Measurements from ENCODE around the gene RBFOX2.
"Not testable (repeated sequence)": the region's sequence is repeated elsewhere in the genome, so short reads cannot be mapped to it uniquely, and the experiment has no call there.

The RBFOX2 gene

GRCh38 chr22:36053242-36054147 lies 24.9 kb upstream of the RBFOX2 start:
- Mint-ChIP-seq H3K4me1 (peaks cover 8% of the 10 kb centered on the region), H3K9me3 (no peaks in the 10 kb centered on the region), H3K27ac (peak overlapping the region; percentile 27), H3K27me3 (peaks cover 2% of the 10 kb centered on the region), H3K36me3 (no peaks in the 10 kb centered on the region), H3K4me3 (no peak overlapping the region)

GRCh38 chr22:36052505-36052941 lies 23.9 kb upstream of the RBFOX2 start:
- peaks cover 8% of the 10 kb centered on the region for H3K4me1 Mint-ChIP-seq
- no peaks in the 10 kb centered on the region for H3K36me3 Mint-ChIP-seq
- H3K9me3 Mint-ChIP-seq = no peaks in the 10 kb centered on the region
- H3K4me3 Mint-ChIP-seq = no peak overlapping the region
- peaks cover 2% of the 10 kb centered on the region for H3K27me3 Mint-ChIP-seq
- H3K27ac Mint-ChIP-seq = peak overlapping the region; percentile 33

GRCh38 chr22:36049678-36049997 lies 21.0 kb upstream of the RBFOX2 start:
- peaks cover 8% of the 10 kb centered on the region for H3K4me1 Mint-ChIP-seq
- H3K36me3 Mint-ChIP-seq = no peaks in the 10 kb centered on the region
- no peak overlapping the region for H3K27ac Mint-ChIP-seq
- H3K4me3 Mint-ChIP-seq = no peak overlapping the region
- H3K9me3 Mint-ChIP-seq = no peaks in the 10 kb centered on the region
- H3K27me3 Mint-ChIP-seq = peaks cover 2% of the 10 kb centered on the region

- H3K9me3 Mint-ChIP-seq = no peaks in the 10 kb centered on the region
- H3K4me1 Mint-ChIP-seq = peaks cover 8% of the 10 kb centered on the region
- no peak overlapping the region for H3K27ac Mint-ChIP-seq
- peaks cover 2% of the 10 kb centered on the region for H3K27me3 Mint-ChIP-seq
- H3K36me3 Mint-ChIP-seq = no peaks in the 10 kb centered on the region
- no peak overlapping the region for H3K4me3 Mint-ChIP-seq
Measured at GRCh38 chr22:36048911-36049677, 20.5 kb upstream of the RBFOX2 start.

GRCh38 chr22:36044517-36044916 lies 15.9 kb upstream of the RBFOX2 start:
- H3K9me3 Mint-ChIP-seq, H3K4me1 Mint-ChIP-seq, H3K4me3 Mint-ChIP-seq, H3K36me3 Mint-ChIP-seq, H3K27ac Mint-ChIP-seq, H3K27me3 Mint-ChIP-seq: not testable (repeated sequence)

- no peaks in the 10 kb centered on the region for H3K36me3 Mint-ChIP-seq
- no peak overlapping the region for H3K27ac Mint-ChIP-seq
- no peaks in the 10 kb centered on the region for H3K4me1 Mint-ChIP-seq
- peaks cover 13% of the 10 kb centered on the region for H3K27me3 Mint-ChIP-seq
- H3K4me3 Mint-ChIP-seq = no peak overlapping the region
- H3K9me3 Mint-ChIP-seq = no peaks in the 10 kb centered on the region
Measured at GRCh38 chr22:36042240-36042639, 13.6 kb upstream of the RBFOX2 start.

GRCh38 chr22:36039125-36039524 lies 10.5 kb upstream of the RBFOX2 start:
- H3K4me1 Mint-ChIP-seq = no peaks in the 10 kb centered on the region
- no peak overlapping the region for H3K4me3 Mint-ChIP-seq
- H3K36me3 Mint-ChIP-seq = no peaks in the 10 kb centered on the region
- H3K9me3 Mint-ChIP-seq = no peaks in the 10 kb centered on the region
- H3K27me3 Mint-ChIP-seq = peaks cover 13% of the 10 kb centered on the region
- no peak overlapping the region for H3K27ac Mint-ChIP-seq

- no peaks in the 10 kb centered on the region for H3K4me1 Mint-ChIP-seq
- peaks cover 16% of the 10 kb centered on the region for H3K27me3 Mint-ChIP-seq
- H3K27ac Mint-ChIP-seq = no peak overlapping the region
- H3K4me3 Mint-ChIP-seq = no peak overlapping the region
- no peaks in the 10 kb centered on the region for H3K36me3 Mint-ChIP-seq
- H3K9me3 Mint-ChIP-seq = no peaks in the 10 kb centered on the region
Measured at GRCh38 chr22:36037102-36037758, 8.6 kb upstream of the RBFOX2 start.

GRCh38 chr22:36036167-36036624 lies 7.6 kb upstream of the RBFOX2 start:
- H3K36me3 Mint-ChIP-seq = no peaks in the 10 kb centered on the region
- no peaks in the 10 kb centered on the region for H3K9me3 Mint-ChIP-seq
- H3K4me3 Mint-ChIP-seq = no peak overlapping the region
- peaks cover 16% of the 10 kb centered on the region for H3K27me3 Mint-ChIP-seq
- H3K27ac Mint-ChIP-seq = no peak overlapping the region
- no peaks in the 10 kb centered on the region for H3K4me1 Mint-ChIP-seq

- Mint-ChIP-seq H3K4me3 (no peak overlapping the region), H3K27me3 (peaks cover 4% of the 10 kb centered on the region), H3K27ac (no peak overlapping the region), H3K36me3 (no peaks in the 10 kb centered on the region), H3K4me1 (peaks cover 12% of the 10 kb centered on the region), H3K9me3 (no peaks in the 10 kb centered on the region)
Measured at GRCh38 chr22:36032611-36033010, 4.0 kb upstream of the RBFOX2 start.

- Mint-ChIP-seq H3K27ac (peak overlapping the region; percentile 69), H3K9me3 (no peaks in the 10 kb centered on the region), H3K27me3 (peaks cover 2% of the 10 kb centered on the region), H3K36me3 (no peaks in the 10 kb centered on the region), H3K4me3 (peak overlapping the region; percentile 92), H3K4me1 (peaks cover 15% of the 10 kb centered on the region)
Measured at GRCh38 chr22:36029406-36029755, 757 bp upstream of the RBFOX2 start.

GRCh38 chr22:36027935-36028645 lies 534 bp downstream of the RBFOX2 start:
- Mint-ChIP-seq H3K27ac (peak overlapping the region; percentile 76), H3K36me3 (no peaks in the 10 kb centered on the region), H3K4me1 (peaks cover 20% of the 10 kb centered on the region), H3K9me3 (no peaks in the 10 kb centered on the region), H3K4me3 (peak overlapping the region; percentile 88), H3K27me3 (peaks cover 2% of the 10 kb centered on the region)

GRCh38 chr22:36027579-36027934 lies 1.1 kb downstream of the RBFOX2 start:
- Mint-ChIP-seq H3K4me3 (peak overlapping the region; percentile 88), H3K36me3 (no peaks in the 10 kb centered on the region), H3K27ac (peak overlapping the region; percentile 76), H3K9me3 (no peaks in the 10 kb centered on the region), H3K27me3 (no peaks in the 10 kb centered on the region), H3K4me1 (peaks cover 23% of the 10 kb centered on the region)

- H3K9me3 Mint-ChIP-seq = no peaks in the 10 kb centered on the region
- H3K4me3 Mint-ChIP-seq = peak overlapping the region; percentile 88
- H3K36me3 Mint-ChIP-seq = no peaks in the 10 kb centered on the region
Measured at GRCh38 chr22:36026741-36027140, 1.9 kb downstream of the RBFOX2 start.

GRCh38 chr22:36022697-36023096 lies 5.9 kb downstream of the RBFOX2 start:
- Mint-ChIP-seq H3K4me1 (peaks cover 22% of the 10 kb centered on the region), H3K36me3 (no peaks in the 10 kb centered on the region), H3K27ac (no peak overlapping the region), H3K4me3 (no peak overlapping the region), H3K27me3 (no peaks in the 10 kb centered on the region), H3K9me3 (no peaks in the 10 kb centered on the region)

More at GRCh38 chr22:36026741-36027140, 1.9 kb downstream of the RBFOX2 start:
- peaks cover 31% of the 10 kb centered on the region for H3K4me1 Mint-ChIP-seq
- H3K27me3 Mint-ChIP-seq = no peaks in the 10 kb centered on the region
- no peak overlapping the region for H3K27ac Mint-ChIP-seq
